LNCaP clone FGC (cell line): Measurements from ENCODE around the gene MTG2.

Source experiments
- DNase-seq: peaks from one replicate; pipeline ENCODE4 v3.0.0-alpha.2; 2011; ENCODE audit warnings: low read depth
- H3K4me3 ChIP-seq: 2 replicates; pipeline ENCODE4 v1.5.1; 2011; ENCODE audit warnings: mild to moderate bottlenecking, low read depth, low read length, control low read depth
- TF ChIP-seq, protein P1 (sequence below): IDR thresholded peaks from 2 replicates; pipeline ENCODE4 v1.5.1; 2012; ENCODE audit warnings: mild to moderate bottlenecking; ENCODE audit not compliant: control insufficient read depth, insufficient read depth; ENCODE audit errors: extremely low read depth

Gene MTG2

DNA sequence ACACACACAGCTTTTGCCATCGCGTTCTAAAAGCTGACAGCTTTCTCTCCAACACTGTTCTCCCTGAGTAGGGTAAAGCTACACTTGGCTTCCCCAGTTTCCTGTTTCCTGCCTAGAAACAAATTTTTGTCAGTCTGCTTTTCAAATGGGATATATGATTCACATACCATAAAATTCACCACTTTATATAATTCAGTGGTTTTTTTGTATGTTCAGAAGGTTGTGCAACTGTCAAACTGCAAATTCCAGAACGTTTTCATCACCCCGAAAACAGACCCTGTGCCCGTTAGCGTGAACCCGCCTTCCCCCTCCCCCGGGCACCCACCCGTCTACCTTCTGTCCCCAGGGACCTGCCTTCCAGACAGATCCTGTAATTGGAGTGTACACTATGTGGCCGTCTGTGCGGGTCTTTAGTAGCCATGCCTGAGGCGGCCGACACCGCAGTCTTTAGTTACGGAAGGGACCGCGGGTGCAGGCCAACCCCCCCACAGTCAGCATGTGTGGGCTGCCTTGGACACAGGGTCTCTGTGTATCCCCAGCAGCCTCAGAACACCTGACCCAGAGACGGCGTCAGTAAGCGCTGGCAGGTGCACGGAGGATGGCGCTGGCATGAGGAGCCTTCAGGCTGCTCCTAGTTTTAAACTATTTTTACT lies 20.7 kb downstream of the MTG2 start:
- DNase-seq = no peak
- H3K4me3 ChIP-seq = no peak overlapping the region
- TF ChIP-seq, protein P1, sequence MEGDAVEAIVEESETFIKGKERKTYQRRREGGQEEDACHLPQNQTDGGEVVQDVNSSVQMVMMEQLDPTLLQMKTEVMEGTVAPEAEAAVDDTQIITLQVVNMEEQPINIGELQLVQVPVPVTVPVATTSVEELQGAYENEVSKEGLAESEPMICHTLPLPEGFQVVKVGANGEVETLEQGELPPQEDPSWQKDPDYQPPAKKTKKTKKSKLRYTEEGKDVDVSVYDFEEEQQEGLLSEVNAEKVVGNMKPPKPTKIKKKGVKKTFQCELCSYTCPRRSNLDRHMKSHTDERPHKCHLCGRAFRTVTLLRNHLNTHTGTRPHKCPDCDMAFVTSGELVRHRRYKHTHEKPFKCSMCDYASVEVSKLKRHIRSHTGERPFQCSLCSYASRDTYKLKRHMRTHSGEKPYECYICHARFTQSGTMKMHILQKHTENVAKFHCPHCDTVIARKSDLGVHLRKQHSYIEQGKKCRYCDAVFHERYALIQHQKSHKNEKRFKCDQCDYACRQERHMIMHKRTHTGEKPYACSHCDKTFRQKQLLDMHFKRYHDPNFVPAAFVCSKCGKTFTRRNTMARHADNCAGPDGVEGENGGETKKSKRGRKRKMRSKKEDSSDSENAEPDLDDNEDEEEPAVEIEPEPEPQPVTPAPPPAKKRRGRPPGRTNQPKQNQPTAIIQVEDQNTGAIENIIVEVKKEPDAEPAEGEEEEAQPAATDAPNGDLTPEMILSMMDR = no peak

DNA sequence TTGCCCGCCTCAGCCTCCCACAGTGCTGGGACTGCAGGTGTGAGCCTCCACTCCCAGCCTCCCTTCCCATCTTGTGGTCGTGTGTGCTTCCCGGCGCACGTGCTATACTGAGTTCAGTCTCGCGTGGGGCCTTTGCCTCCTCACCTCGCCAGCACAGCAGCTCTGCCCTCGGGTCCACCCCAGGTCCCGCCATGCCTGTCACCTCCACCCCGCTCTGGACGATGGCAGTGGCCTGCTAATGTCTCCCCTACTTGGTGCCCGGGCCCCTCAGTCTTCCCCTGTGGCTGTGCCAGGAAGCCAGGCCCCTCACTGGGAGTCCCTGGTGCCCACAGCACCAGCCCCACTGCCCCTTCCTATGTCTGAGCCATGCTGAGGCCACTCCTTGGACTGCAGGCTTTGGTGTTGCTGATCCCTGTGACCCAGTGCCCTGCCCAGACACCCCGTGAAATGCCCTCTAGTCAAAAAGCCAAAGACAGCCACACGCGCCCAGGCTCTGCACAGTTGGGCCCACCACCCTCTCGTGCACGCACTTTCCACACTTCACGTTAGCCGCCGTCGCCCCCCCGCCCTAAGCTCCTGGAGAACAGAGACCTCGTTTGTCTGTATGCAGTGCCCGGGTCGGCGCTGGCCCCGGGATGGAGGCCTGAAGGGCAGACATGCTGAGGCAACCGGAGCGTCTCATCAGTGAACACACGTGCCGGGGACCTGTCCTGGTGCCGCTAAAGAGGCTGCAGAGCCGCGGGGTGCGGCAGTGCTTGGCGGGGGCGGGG lies 23.0 kb downstream of the MTG2 start:
- DNase-seq = no peak
- H3K4me3 ChIP-seq = no peak overlapping the region
- TF ChIP-seq, protein P1 = no peak

DNA sequence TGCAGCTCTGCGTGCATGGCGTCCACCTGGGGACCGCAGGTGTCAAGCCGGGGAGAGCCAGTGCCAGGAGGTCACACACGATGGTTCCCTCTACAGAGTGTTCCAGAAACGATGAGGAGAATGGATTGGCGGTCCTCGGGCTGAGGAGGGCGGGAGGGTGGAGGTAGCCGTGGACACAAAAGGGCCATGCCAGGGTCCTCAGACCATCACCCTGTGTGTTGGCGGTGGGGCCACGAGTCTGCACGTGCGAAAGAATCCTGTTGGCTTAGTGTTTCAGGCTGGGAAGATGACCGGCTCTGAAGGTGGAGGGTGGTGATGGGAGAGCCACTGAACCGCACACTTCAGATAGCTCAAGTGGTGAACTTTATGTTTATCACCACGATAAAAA lies 23.6 kb downstream of the MTG2 start:
- DNase-seq = no peak
- no peak overlapping the region for H3K4me3 ChIP-seq
- TF ChIP-seq, protein P1 = no peak

DNA sequence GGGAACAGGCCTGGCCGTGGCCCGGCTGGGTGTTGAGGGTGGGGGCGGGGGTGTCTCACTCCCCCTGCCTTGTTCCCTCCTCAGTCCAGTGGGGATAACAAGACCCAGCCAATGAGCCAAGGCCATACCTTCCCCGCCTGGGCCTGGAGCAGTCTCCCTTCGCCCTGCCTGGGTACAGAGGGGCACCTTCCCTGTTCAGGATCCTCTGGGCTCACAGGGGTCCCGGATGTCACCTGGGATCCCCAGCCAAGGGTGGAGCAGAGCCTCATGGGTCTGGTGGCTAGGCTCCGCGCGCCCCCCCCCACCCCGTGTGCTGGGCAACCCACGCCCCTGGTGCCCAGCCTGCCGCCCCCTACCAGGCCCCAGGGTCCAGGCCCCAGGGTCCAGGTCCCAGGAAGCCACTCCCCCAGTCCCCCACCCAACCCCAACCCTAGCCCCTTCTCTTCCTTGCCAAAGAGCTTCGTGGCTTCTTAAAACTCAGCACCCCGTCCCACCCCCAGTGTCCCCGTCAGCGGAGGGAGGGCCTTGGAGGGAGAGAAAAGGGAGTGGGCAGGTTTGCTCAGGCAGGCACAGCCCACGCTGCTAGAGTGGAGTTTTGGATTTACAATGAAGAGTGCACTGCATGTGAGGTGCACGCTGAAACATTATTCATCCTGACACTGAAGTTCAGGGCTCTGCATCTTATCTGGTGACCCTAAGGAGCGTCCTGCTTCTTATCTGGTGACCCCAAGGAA lies 25.4 kb downstream of the MTG2 start:
- no peak for DNase-seq
- TF ChIP-seq, protein P1 = no peak

DNA sequence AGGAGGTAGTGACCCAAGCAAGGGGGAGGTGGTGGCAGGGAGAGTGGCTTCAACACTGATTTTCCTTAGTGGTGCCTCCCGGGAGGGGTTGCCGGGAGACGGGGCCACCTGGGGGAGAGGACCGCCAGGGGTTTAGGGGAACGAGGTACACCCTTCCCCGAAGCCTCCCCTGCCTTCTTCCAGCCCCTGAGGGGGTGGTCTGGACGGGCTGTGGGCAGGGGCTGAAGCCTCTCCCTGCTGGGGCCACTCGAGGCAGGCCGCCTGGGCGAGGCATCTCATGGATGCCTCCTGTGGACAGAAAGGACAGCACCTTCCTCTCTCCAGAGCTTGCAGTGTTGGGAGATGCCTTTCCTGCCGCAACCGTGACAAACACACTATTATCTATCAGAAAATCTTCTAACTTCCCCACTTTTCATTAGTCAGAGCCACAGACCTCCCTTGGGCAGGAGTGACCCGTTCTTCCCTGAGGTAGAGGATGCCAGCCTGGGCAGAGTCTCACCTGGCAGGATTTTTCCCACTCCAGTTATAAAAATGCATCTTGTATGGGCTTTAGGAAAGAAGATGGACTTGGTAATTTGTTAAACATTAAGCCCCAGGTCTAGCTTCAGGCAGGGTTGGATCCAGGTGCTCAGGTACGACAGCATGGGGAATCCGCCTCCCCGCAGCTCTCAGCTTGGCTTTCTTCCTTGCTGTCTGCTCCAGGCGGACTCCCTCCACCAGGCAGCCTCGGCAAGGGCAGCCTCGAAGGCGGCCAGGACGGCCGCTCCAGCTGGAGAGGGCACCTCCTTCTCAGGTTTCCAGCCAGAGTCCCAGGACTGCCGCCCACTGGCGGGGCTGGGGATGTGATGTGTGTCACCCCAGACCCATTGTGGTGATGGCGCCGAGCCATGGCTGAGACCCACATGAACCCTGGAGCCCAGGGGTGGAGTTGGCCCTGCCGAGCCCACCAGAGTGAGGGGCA lies 26.2 kb downstream of the MTG2 start:
- DNase-seq = no peak
- H3K4me3 ChIP-seq = no peak overlapping the region
- TF ChIP-seq, protein P1 = 0 out of 2 replicates have a peak, but pooled peaks have one; percentile 6

More for the DNA sequence above, 25.4 kb downstream of the MTG2 start:
- no peak overlapping the region for H3K4me3 ChIP-seq

DNA sequence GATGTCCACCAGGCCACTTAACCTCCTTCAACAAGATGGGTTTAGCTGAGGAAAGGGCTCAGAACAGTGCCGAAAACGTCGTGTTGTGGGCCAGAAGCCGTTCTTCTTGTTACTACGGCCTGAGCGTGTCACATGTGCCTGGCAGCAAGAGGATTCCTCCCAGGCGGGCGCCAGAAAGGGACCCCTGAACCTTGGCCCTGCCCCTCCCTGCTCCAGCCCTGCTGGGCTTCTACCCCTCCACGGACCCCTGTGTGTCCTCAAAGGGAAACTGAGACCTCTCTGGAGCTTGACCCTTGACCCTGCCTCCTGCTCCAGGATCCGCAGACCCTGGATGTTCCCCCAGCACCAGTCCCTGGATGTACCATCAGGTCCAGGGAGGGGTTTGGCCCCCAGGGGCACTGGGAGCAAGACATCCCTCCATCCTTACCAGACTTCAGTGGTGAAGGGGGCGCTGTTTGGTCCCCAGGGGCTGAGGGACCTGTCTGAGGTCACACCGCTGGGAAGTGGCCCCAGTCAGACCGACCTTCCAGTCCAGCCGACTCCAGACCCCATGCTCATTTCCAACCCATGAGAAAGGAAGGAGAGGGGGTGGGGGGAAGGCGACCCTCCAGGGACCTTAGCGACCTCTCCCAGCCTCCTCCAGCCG lies 27.1 kb downstream of the MTG2 start:
- DNase-seq = no peak
- TF ChIP-seq, protein P1 = no peak
- no peak overlapping the region for H3K4me3 ChIP-seq
